Measurements from ENCODE around the gene ILF2.

The ILF2 gene

GRCh38 chr1:153627715-153628626 is 42.8 kb downstream of the ILF2 start, which contains the start of gene S100A1:
TSS of gene S100A1 (plus strand) at chr1:153628434. CDS start at chr1:153630522, 2,088 bp downstream.
- no peak for DNase-seq (ENCODE audit: low spot score)

DNA sequence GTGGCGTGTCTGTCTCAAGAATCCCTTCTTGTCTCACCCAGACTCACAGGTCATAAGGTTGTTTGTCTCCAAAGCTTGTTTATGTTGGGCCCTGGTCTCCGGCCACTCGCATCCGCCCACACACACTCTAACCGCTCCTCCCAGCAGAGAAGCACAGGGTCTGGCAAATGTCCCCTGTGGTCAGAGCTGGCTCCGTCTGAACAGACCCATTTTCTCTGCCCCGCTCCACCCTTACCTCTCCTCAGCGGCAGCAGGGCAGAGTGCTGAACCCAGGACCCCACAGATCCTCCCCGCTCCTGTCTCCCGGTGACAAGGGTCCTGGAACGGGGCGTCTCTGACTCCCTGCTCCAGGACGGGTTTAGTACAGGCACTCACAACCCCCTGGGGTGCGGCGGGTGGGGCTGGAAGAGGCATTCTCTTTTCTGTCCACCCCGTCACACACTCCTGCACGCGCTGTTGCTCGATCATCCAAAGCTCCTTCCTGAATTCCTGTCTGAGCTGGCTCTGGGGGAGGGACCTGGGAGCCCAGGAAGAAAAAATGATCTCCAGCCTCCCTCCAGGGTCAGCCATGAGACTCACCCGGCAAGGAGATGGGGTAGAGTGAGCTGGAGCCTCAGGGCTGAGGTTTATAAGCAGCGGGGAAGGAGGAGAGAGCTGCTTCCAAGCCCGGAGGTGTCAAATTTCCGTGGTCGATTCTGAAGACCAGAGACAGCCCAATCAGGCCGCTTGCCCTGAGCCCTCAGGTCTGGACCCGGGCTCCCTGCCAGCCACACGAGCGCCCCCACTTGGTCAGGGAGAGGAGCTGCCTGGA is 43.7 kb downstream of the ILF2 start, which contains the start of gene S100A13:
TSS of gene S100A13 (minus strand) at position 602 of the 811 bp plus-strand sequence. CDS start 1,033 bp downstream, outside the sequence.
- DNase-seq (ENCODE audit: low spot score): peak; percentile 95

DNA sequence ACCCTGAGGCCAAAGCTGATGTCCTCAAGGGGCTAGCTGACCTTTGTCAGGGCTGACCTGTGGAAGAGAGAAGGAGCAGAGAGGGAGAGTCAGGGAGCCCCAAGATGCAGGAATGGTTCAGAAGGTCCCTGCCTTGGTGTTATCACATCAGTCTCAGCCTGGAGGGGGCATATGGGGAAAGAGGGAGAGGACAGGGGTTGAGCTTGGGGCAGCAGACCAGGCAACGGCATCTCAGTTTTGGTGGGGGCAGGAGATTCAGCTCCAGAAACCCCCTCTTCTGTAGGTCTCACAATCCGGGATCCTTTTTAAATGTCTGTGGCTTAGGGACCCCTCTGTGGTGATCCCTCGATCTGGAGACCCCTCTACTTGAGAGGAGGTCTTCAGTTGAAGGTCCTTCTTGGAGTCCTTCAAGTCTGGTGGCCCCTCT is 44.3 kb downstream of the ILF2 start:
- DNase-seq (ENCODE audit: low spot score): no peak

- no peak for DNase-seq (ENCODE audit: low spot score)
Measured at GRCh38 chr1:153624965-153625611, 45.7 kb downstream of the ILF2 start.

DNA sequence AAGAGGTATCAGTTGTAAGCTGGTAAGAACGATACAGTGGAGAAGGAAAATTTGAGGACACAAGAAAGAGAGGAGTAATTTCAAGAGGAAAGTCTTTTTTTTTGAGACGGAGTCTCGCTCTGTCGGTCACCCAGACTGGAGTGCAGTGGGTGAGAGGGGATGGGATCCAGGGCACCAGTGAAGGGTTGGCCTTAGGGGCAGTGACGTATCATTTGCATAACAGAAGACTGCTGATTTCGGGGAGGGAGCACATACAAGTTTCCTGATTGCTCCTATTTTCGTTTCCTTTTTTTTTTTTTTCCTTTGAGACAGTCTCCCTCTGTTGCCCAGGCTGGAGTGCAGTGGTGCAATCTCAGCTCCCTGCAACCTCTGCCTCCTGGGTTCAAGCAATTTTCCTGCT is 47.7 kb downstream of the ILF2 start:
- no peak for DNase-seq (ENCODE audit: low spot score)

GRCh38 chr1:153619171-153619570 is 51.6 kb downstream of the ILF2 start:
- no peak for DNase-seq (ENCODE audit: low spot score)

GRCh38 chr1:153617663-153618062 is 53.1 kb downstream of the ILF2 start:
- DNase-seq (ENCODE audit: low spot score): peak; percentile 69

DNA sequence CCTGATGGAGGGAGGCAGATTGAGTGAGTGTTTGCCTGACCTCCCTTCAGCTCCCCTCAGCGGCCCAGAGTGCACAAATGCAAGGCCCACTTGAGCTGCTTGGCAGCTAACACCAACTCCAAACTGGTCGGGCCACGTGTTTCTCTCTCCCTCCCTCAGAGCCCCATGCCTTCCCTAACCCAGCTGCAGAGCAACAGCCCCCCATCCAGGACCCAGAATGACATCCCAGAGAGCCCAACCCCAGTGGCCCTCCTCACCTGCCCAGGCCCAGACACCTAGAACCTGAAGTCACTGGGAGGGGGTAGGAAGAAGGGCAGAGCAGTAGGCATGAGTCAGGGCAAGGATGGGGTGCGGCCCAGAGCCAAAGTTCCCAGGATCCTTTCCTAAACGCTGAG is 53.9 kb downstream of the ILF2 start:
- no peak for DNase-seq (ENCODE audit: low spot score)

GRCh38 chr1:153616144-153616916 is 54.5 kb downstream of the ILF2 start, which contains the start of gene S100A14:
TSS of gene S100A14 (minus strand) at chr1:153616325. CDS start at chr1:153615858, 467 bp downstream.
- DNase-seq (ENCODE audit: low spot score): no peak

- DNase-seq (ENCODE audit: low spot score): no peak
Measured at GRCh38 chr1:153615406-153615805, 55.4 kb downstream of the ILF2 start.

DNA sequence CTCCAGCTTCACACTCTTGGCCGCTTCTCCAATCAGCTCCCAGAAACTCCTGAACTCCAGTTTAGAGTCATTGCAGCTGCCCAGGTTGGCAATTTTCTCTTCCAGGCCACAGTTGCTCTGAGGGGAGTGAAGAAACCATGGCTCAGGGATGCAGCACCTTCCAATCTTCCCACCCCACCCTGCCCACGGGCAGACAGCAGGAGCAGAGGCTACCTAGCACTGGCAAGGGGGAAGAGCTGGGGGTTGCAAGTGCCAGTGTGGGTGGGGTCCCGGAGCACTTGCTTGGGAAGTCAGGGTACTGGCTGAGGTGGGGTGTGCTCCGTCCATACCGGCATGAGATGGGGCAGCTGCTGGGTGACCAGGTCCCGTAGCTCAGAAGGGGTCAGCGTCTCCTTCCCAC is 55.9 kb downstream of the ILF2 start:
- DNase-seq (ENCODE audit: low spot score): no peak

- DNase-seq (ENCODE audit: low spot score): no peak
Measured at GRCh38 chr1:153614189-153614900, 56.4 kb downstream of the ILF2 start.

DNA sequence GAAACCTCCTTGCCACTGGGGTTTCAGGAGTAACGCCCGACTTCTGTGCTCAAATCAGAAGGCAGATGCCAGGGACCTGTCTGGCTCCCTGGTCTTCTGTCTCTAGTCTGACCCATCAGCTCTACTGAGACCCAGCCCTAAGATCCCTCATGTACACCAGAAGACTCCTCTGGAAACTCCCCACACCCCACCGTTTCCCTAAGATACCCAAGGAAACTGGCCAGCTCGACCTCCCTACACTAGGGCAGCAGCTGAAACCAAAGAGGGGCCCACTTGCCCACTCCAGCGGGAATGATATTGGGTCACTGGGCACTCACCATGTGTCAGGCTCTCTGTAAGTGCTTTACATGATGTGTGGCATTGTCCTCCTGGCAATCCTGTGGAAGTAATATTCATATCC is 57.4 kb downstream of the ILF2 start:
- no peak for DNase-seq (ENCODE audit: low spot score)

DNA sequence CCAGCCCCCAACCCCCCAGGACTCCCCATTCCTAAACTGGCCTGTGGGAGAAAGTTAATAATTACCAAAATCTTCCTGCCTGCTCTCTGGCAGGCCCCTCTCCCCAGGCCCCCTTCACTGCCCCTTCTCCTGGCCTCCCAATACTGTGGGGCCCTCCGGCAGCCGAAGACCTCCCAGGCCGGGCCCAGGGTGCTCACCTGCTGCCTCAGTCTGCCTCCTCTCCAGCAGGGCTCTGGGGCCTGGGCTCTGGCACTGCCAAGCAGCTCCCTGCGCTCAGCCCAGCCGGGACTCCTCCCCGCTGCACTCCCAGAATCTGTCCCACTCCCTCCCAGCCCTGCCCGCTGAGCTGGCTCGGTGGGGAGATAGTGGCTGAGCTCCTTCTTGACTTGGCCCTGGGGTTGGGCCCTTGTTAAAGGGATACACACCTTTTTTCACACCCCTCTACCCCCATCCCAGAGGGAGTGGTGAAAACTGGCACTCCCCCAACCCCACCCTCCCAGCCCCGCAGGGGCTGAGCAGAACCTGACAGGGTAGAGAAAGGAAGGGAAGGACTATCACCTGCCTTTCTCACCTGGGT is 58.0 kb downstream of the ILF2 start, which contains the start of gene S100A16:
TSS of gene S100A16 (minus strand) at position 383 of the 577 bp plus-strand sequence. CDS start 4,986 bp downstream, outside the sequence.
- peak; percentile 62 for DNase-seq (ENCODE audit: low spot score)

DNA sequence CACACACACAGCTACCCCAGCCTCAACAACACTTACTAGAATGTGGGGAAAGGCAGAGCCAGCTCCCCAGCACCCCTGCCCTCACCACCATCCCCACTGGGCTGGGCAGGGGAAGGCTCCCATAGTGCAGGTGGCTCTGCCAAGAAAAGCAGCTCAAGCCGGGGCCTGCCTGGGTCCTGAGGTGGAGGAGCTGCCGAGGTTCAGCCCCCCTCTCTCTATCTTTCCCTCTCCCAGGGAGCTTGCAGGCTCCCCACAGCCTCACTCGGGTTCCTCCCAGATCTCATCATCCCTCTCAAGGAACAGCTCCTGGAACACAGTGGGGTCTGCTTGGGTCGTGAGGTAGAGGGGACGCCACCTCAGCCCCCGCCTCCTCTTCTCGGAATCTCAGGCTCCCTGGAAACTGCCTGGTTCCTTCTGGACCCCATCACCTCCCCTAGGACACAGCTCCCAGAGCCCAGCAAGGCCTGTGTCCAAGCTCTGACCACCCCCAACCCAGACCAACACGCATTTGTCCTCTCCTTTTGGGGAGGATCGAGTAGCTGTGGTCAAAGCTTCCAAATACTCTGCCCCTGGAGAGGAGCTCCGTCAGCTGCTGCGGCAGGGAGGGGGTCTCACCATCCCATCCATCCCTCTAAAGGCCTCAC is 58.6 kb downstream of the ILF2 start:
- no peak for DNase-seq (ENCODE audit: low spot score)

All from ecto neural progenitor cell (in vitro differentiated cells).